HG02943 (cell line): ENCODE results near the gene ACCSL.

Source experiments
- ATAC-seq: cut with Tn5 transposase; IDR thresholded peaks from one replicate; pipeline ENCODE4 v1.9.1; 2021; ENCODE audit warnings: mild to moderate bottlenecking, low read depth, moderate library complexity; ENCODE audit not compliant: unreplicated experiment

The ACCSL gene

DNA sequence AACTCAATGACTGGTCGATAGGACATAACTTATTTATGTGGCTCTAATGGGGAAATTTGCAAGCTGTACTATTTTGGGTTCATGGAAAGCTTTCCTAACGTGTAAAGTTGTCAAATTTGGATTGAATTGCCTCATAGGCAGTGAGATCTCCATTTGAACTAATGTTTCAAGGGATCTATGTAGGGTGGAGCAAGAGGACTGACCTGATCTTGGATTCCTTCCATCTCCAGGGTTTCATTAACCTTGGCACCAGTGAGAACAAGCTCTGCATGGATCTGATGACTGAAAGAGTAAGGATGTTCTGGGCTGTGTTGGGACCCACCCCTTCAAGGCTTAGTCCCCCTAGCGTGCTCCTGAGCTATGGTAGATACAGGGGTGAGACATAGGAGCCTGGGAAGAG lies 2.1 kb downstream of the ACCSL start:
- ATAC-seq = no peak

DNA sequence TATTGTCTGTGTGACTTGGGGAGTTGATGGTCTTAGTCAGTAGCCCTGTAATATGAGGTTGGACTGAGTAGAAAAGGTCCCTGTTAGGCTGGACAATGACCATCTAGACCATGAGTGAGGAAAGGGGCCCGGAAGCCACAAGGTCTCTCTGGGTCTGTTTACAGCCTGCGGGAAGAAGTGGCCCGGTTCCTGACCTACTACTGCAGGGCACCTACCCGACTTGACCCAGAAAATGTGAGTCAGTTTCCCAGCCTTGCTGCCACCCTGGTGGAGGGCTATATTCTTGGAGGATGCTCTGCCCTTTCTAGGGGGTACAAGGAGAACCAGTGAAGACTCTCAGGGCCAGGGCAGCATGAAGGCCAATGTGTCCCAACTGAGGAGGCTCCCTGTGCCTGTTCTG lies 3.4 kb downstream of the ACCSL start:
- no peak for ATAC-seq

DNA sequence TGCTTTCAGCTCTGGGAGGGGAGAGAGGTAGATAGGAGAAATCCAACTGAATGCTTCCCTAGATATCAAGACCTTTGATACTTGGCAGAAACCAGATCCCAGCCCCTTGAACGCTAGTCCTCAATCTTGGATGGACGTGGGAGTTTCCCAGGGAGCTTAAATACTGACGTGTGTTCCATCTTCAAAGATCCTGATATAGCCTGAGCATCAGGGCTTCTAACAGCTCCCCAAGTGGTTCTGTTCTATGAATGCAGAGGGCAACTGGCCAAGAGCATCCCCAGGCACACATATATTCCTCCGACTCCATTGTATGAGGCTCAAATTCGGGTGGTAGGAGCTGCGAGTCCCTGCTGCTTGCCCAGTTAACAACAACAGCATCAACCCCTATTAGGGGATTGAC lies 9.6 kb downstream of the ACCSL start:
- ATAC-seq = no peak

DNA sequence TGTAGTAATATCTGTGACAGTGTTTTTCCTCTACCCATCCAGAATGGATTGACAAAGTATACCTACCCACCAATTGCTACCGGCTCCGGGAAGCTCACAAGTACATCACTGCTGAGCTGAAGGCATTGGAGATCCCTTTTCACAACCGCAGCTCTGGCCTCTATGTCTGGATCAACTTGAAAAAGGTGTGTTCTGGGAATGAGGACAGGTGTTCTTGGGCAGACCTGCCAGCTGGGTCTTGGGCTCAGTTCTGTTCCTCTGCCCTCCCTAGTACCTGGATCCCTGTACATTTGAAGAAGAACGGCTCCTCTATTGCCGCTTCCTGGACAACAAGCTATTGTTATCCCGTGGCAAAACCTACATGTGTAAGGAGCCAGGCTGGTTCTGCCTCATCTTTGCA lies 10.5 kb downstream of the ACCSL start:
- no peak for ATAC-seq

DNA sequence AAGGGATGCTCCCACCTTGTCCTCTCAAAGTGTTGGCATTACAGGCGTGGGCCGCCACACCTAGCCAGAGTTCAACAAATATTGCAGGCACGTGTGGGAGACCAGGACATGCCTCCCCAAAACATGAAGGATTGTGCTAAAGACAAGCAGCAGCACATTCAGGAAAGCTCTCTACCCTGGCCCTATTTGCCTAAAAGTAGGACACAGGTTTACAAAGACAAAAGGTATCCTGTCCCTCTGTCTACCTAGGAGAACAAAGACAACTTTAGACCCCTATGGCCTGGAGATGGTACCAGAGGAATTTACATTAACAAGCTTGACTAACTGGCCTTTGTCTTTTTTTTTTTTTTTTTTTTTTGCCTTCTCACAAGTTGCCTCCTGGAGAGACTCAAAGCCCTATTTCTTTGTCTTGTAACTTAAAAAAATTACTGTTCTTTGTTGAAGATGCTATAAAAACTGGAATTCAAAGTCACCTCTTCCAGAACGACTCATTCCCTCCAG lies 17.4 kb downstream of the ACCSL start:
- ATAC-seq = no peak

DNA sequence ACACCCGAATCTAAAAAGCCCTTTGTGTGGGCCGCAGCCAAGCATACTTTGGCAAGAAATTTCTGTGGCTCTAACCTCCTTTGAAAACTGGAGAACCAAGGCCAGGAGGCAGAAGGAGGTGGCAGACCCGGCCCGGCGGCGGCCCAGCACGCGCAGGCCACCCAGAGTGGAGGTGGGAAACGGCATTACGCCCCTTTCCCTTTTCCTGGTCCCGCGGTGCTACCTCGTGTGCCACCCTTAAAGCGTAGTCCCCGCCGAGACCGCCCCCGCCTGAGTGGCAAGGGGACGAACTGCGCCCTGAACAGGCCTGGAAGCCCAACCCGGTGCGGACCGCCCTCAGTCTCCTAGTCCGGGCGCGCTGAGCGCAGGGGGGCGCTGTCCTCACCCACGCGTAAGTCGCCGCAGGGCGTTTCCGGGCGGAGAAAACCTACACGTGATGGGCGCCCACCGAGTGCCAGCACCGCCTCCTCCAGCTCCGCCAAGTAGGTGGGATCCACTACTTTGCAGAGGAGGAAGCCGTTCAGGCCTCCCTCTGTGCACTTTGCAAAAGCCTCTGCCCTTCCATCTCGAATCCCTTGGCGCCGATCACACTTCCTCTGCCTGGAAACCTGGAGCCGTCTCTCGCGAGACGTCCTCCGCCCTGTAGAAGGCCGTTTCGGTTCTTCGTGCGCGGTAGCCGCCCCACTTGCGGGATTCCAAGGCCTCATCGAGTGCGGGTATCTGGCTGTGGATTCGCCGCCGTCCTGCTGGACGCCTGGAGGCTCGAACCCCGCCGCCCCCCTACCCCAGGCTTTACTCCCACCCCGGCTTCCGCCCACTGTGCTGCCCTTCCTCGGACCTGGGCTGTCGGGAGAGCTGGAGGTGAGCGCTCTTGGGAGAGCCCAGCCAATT lies 18.3 kb downstream of the ACCSL start, which contains the start of gene ACCS:
Gene ACCS, plus strand, starts transcription at position 430 of the 891 bp plus-strand sequence. CDS start 1,358 bp downstream, outside the sequence.
- ATAC-seq = peak; percentile 97

DNA sequence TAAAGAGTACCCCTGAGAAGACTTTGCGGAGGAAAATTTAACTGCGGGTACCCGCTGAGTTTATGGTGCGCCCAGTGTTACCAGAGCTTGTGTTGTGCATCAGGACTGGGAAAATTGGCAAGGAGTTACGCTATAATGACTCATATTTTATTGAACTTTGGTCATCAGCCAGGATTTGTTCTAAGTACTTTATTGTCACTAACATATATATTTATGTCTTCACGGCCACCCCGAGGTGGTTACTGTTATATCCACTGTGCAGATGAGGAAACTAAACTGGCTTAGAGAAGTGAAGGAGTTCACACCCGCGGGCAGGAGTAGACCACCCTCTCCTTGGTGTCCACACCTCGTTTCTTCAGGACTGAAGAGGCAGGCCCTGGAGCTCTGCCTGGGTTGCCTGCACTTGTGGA lies 19.0 kb downstream of the ACCSL start:
- ATAC-seq = no peak

DNA sequence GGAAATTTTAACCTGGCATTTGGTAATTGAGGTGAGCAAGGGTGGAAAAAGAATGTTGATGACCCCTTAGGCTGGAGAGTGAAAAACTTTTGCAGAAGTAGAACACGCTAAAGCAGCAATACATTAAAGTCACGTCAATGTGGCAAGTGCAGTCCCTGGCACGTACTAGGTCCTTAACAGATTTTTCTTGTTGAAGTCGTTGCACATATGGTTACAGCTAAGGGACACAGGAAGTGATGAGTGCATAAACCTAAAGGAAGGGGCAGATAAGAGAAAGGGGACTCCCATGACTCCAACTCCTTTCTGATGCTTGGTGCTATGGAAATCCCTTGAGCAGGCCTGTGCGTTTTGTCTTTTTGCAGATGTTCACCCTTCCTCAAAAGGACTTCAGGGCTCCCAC lies 19.5 kb downstream of the ACCSL start:
- no peak for ATAC-seq

DNA sequence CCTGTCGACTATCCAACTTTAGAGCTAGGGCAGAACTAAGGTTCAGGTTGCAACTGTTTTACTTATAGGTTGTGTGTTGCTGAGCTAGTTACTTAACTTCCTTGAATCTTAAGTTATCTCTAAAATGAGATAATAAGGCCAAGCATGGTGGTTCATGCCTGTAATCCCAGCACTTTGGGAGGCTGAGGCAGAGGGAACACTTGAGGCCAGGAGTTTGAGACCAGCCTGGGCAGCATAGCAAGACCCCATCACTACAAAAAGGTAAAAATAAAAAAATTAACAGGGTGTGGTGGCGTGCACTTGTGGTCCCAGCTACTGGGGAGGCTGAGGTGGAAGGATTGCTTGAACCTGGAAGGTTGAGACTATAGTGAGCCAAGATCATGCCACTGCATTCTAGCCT lies 20.4 kb downstream of the ACCSL start:
- no peak for ATAC-seq

DNA sequence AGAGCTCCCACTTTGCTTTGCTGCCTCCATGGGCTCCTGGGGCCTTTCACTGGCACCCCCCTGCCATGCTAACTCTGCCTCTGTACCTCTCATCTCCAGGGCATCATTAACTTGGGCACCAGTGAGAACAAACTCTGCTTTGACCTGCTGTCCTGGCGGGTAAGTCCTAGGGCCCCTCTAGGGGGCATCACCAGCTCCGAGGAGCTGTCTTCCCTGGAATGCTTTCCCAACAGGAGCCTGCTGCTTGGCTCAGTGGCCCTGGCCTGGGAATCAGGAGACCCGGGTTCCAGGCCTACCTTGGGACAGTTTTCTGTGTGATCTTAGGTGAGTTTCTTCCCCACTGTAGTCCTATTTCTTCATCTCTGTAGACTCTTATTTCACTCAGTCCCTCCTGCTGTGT lies 23.4 kb downstream of the ACCSL start:
- no peak for ATAC-seq

DNA sequence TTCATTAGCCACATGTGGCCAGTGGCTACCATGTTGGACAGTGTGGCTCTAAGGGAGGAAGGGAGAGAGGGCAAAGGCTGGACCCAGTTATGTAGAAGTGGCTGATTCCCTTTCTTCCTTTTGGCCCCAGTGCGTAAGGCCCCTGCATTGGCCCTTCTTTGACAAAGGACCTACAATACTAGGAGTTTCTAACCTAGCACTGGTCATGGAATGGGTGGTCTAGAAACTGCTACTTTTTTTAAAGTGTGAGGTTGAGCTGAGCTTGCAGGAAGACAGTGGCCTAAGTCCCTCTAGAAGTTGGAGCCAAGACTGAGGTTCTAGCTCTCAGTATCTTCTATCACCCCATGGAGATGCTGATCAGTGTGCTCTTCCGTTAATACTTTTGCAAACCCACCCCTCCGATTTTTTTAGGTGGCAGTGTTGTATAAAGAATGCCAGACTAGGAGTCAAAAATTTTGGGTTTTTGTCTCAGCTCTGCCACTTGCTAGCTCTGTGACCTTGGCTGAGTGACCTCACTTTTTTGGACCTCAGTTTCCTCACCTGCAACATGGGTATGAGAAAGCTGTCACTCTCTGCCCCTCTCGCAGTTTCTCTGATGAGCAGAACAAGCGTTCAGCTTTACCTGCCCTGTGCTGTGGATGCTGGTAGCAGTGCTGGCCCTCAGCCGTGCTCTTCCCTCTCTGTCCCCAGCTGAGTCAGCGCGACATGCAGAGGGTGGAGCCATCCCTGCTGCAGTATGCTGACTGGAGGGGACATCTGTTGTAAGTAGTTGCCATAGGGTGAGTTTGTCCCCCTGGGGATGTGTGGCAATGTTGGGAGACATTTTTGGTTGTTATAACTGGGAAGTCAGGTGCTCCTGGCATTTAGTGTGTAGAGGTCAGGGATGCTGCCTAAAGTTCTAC lies 25.2 kb downstream of the ACCSL start:
- no peak for ATAC-seq

DNA sequence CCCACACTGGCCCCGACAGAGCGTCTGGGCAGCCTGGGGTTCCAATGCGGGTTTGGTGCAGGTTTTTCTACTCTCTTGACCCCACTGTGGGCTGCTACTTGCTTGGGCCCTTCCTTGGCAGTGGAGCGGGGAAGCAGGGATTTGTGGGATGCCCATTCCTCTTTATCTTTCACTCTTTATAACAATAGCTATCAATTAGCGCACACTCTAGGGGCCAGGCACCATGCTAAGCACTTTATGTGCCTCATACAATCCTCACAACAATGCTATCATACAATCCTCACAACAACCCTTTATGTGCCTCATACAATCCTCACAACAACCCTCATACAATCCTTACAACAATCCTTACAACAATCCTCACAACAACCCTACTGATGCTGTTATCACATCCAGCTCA lies 31.0 kb downstream of the ACCSL start:
- no peak for ATAC-seq

DNA sequence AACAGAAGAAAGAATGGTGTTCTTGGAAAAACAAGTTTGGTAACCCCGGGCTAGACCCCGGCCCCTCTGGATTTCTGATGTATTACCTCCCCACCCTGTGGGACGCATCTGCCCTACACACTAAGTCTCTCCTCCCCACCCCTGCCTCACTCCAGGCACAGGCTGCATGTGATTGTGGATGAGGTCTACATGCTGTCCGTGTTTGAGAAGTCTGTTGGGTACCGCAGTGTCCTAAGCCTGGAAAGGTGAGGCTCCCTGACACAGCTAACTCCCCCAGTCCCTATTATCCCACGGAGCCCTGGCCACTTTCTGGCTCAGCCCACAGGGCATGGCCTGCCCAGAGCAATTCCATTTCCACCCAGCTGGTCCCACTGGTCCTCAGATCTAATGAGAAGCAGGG lies 31.6 kb downstream of the ACCSL start:
- ATAC-seq = no peak

DNA sequence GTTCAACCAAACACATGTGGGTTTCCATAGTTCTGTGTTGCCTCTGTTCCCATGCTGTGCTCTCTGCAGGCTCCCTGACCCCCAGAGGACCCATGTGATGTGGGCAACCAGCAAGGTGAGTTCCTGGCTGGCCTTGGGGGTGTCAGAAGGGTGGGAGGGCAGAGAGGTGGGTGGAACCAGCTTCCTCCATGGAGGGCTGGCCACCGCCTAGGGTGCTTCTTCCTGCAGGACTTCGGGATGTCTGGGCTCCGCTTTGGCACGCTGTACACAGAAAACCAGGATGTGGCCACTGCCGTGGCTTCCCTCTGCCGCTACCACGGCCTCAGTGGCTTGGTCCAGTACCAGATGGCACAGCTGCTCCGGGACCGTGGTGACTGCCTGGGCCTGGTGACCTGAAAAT lies 33.2 kb downstream of the ACCSL start:
- ATAC-seq = no peak

DNA sequence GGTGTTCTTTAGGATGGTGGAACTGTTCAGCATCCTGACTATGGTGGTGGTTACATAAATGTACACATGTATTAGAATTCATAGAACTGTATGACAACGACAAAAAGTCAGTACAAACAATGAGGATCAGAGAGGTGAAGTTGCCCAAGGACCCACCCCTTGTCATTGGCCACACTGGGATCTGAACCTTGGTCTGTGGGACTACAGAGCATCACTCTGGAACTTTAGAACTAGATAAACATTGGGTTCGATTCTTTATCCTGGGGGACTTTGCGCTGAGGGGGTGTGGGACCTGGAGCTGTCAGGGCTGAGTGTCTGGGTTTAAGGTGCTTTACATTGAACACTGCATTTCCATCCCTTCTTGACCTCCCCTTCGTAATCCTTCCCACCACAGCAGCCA lies 34.9 kb downstream of the ACCSL start:
- no peak for ATAC-seq

DNA sequence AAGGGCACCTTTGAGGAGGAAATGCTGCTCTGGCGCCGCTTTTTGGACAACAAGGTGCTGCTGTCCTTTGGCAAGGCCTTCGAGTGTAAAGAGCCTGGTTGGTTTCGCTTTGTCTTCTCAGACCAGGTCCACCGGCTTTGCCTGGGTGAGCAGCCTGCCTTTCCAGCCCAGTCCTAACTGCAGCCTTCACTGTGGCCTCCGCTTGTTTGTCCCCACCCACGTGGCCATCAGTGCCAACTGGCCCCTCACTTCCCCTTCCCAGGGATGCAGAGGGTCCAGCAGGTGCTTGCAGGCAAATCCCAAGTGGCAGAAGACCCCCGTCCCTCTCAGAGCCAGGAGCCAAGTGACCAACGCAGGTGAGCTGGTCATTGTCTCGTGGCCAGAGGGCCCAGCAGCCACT lies 35.7 kb downstream of the ACCSL start:
- no peak for ATAC-seq

DNA sequence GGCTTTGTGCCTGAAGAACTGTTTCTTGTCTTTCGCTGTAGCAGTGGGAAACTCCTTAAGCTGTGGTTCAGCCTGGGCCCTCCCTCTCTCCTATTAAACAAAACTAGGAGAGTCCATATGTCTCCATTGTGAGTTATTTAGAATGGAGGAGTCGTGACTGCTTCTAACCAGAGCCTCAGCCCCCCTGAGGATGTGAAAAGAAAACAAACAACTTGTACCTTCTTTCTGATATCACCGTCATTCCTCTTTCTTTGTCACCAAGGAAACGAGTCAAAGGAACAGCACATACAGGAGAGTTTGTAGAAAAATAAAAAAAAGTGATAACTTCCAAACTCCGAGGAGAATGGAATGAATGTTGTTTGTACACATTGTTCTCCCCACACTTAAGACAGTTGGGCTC lies 36.1 kb downstream of the ACCSL start:
- ATAC-seq = no peak

DNA sequence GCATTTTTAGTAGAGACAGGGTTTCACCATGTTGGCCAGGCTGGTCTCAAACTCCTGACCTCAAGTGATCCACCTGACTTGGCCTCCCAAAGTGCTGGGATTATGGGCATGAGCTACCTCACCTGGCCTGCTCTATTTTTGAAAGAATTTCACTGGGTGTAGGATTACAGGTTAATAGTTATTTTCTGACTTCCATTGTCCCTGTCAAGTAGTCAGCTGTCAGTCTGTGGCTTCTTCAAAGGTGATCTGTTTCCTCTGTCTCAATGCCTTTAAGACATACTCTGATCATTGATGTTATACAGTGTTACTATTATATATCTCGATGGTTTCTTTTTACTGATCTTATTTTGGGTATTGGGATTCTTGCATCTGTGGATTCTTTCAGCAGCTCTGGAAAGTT lies 37.5 kb downstream of the ACCSL start:
- no peak for ATAC-seq

DNA sequence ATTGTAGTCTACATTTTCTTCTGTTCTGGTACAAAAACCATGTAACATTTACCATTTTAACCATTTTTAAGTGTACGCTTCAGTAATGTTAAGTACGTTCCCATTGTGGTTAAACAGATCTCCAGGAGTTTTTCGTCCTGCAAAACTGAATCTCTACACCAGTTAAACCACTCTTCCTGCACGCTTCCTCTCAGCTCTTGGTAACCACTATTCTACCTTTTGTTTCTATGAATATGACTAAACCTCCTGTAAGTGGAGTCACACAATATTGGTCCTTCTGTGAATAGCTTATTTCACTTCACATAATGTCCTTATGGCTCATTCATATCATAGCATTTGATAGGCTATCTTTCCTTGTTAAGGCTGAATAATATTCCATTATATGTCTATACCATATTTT lies 40.6 kb downstream of the ACCSL start:
- ATAC-seq = no peak

DNA sequence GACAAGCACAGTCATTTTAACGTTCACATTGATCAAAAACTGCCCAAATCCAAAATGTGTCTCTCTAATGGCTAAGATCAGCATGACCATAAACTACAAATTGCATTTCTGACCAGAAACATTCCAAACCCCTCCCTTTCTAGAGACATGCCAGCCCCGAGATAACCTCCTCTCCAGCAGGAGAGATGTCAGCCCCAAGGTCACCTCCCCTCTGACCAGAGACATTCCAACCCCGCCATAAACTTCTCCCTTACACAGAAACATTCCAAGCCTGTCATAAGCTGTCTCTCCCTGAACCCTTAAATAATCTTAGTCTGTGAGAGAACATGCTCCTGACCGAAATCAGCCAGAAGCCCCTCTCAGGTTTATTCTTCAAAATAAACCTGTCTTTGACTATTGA lies 41.1 kb downstream of the ACCSL start:
- no peak for ATAC-seq

DNA sequence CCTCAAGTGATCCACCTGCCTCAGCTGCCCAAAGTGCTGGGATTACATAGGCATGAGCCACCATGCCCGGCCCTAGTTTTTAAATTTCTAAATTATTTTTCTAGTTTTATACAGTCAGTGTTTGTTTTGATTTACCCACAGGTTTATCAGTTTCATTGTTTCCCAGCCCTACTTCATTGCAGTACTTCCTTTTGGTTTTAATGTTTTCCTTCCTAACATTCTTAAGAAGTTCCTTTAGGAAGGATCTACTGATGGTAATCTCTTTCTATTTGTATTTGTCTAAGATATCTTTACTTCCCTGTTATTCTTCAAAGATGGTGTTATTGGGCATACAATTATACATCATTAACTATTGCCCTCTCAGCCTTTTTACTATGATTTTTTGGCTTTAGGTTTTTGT lies 42.8 kb downstream of the ACCSL start:
- no peak for ATAC-seq
